A673 (cell line): Measurements from ENCODE around the gene TTYH3.

Experiments used
- EZH2 ChIP-seq: fragments of 200-600 bp; sonication (generic); IDR thresholded peaks from 2 replicates; pipeline ENCODE4 v1.6.1; 2017; ENCODE audit warnings: borderline replicate concordance, low read depth, mild to moderate bottlenecking, mixed read lengths, antibody characterized with exemption, low read length; ENCODE audit not compliant: poor library complexity, severe bottlenecking
- TF ChIP-seq, protein P1 (sequence below): fragments of 300-800, 200-600 bp; sonication (generic); conservative IDR thresholded peaks from 2 replicates; pipeline ENCODE4 v1.5.1; 2017; ENCODE audit warnings: low read depth, mild to moderate bottlenecking, antibody characterized with exemption, low read length, moderate library complexity, mixed read lengths

DNA sequence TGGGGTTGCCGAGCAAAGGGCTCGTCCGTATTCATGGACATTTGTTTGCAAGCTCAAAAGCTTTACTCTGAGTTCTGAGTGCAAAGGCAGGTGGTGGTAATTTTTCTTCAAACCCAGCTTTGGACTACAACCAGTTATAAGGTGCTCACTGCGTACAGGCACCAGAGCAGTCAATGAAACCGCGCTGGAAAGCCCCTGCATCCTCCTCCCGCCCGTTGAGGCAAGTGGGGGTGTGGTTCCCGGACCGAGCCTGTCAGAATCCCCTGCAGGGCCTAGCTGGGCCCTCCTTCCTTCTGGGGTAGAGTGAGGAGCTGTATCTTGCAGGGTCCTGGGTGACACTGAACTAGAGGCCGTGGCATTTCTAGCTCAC is 78.5 kb downstream of the TTYH3 start:
- TF ChIP-seq, protein P1, sequence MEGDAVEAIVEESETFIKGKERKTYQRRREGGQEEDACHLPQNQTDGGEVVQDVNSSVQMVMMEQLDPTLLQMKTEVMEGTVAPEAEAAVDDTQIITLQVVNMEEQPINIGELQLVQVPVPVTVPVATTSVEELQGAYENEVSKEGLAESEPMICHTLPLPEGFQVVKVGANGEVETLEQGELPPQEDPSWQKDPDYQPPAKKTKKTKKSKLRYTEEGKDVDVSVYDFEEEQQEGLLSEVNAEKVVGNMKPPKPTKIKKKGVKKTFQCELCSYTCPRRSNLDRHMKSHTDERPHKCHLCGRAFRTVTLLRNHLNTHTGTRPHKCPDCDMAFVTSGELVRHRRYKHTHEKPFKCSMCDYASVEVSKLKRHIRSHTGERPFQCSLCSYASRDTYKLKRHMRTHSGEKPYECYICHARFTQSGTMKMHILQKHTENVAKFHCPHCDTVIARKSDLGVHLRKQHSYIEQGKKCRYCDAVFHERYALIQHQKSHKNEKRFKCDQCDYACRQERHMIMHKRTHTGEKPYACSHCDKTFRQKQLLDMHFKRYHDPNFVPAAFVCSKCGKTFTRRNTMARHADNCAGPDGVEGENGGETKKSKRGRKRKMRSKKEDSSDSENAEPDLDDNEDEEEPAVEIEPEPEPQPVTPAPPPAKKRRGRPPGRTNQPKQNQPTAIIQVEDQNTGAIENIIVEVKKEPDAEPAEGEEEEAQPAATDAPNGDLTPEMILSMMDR, result no peak
- no peak for TF ChIP-seq EZH2
